Transverse colon (tissue), 4 donors: Measurements from ENCODE around the gene LRRC30. TPM values are rescaled to one million over a fixed set of nuclear protein-coding genes. Genes with fewer than 3 reads are reported as not detected.

ENCODE experiments used
- DNase-seq: peaks from one replicate; pipeline ENCODE4 v3.0.0-alpha.2; 2019
- H3K27ac ChIP-seq, 4 donors: fragments of 200-600 bp; sonication (generic); 2 replicates each; pipeline ENCODE4 v1.5.1; 2016 to 2018; ENCODE audit warnings: inconsistent platforms in 4 of 4
- H3K27me3 ChIP-seq: fragments of 200-600 bp; sonication (generic); 2 replicates; pipeline ENCODE4 v1.5.1; 2017; ENCODE audit warnings: inconsistent platforms
- H3K36me3 ChIP-seq, 4 donors: fragments of 200-600 bp; sonication (generic); 2 replicates each; pipeline ENCODE4 v1.5.1; 2017 to 2019; ENCODE audit warnings: inconsistent platforms in 4 of 4
- H3K4me1 ChIP-seq, 4 donors: fragments of 200-600 bp; sonication (generic); 2 replicates each; pipeline ENCODE4 v1.5.1; 2017 to 2020; ENCODE audit warnings: inconsistent platforms in 4 of 4
- H3K4me3 ChIP-seq, 4 donors: fragments of 200-600 bp; sonication (generic); 1 replicate in 1 of 4; 2 replicates in 3 of 4; pipeline versions ENCODE4 v1.5.1 to v1.6.1; 2017 to 2019; ENCODE audit warnings: inconsistent platforms in 4 of 4
- H3K9me3 ChIP-seq, 2 donors: fragments of 200-600 bp; sonication (generic); 2 replicates each; pipeline ENCODE4 v1.5.1; 2017 to 2019; ENCODE audit warnings: inconsistent platforms in 2 of 2
- CTCF ChIP-seq, 5 experiments: fragments of 200-600 bp in 3 of 5; fragments of 450-650 bp in 2 of 5; sonication (generic) in 3 of 5; IDR thresholded peaks; 1 replicate in 2 of 5; 2 replicates in 3 of 5; pipeline ENCODE4 v1.5.1; 2016 to 2017; ENCODE audit warnings: antibody characterized with exemption in 5 of 5, inconsistent platforms in 3 of 5, mild to moderate bottlenecking in 2 of 5, moderate library complexity in 1 of 5
- EP300 ChIP-seq: sonication (generic); formaldehyde crosslinking; IDR thresholded peaks from one replicate; pipeline ENCODE4 v1.6.1; 2017; ENCODE audit warnings: antibody characterized with exemption, low read depth
- POLR2A ChIP-seq: fragments of 450-650 bp; IDR thresholded peaks from one replicate; pipeline ENCODE4 v1.6.1; 2016; ENCODE audit warnings: antibody characterized with exemption, mild to moderate bottlenecking, moderate library complexity
- POLR2AphosphoS5 ChIP-seq, 3 donors: sonication (generic); formaldehyde crosslinking; IDR thresholded peaks; one replicate each; pipeline ENCODE4 v1.6.1; 2016; ENCODE audit warnings: antibody characterized with exemption in 3 of 3
- WGBS, 2 donors: methylation state at CpG; one replicate each; pipeline ENCODE4 v1.1.5; 2018; ENCODE audit warnings: low coverage in 1 of 2; 5-methylcytosine and 5-hydroxymethylcytosine counted together
- in situ Hi-C, 4 donors: fragments of 200-750 bp; cut with MboI; loops; one replicate each; pipeline versions ENCODE4 v1.15.0 to v1.15.1; 2017; ENCODE audit warnings: low sequenced_read_pairs in 3 of 4, low pct_ligation_motif_present in 1 of 4, low pct_unique_long_range_greater_than_20kb in 1 of 4
- intact Hi-C: fragments of 100-400 bp; cut with DNase I; formaldehyde crosslinking; loops from one replicate; pipeline ENCODE4 v1.15.1; 2023; ENCODE audit warnings: low total_unique reads
- total RNA-seq, 4 donors: library from RNA; depleted of rRNA; stranded (reverse); fragments of >200 nt; gene quantifications; one replicate each; pipeline ENCODE4 v1.1.0, GENCODE V29; 2016

The LRRC30 gene
- total RNA-seq, 4 donors from 2014 or later: not detected

GRCh38 chr18:7207366-7207915, 23.4 kb upstream of the LRRC30 start:
- intact Hi-C loops: no loop called here
- peaks cover 0 to 14% (median 2%) of the 10 kb centered on the region in 4 donors for H3K4me1 ChIP-seq
- H3K9me3 ChIP-seq: no peaks in the 10 kb centered on the region
- no peaks in the 10 kb centered on the region for H3K27me3 ChIP-seq
- no peak for TF ChIP-seq POLR2A
- TF ChIP-seq CTCF (IDR thresholded peaks at IDR 0.05): no peak
- no peak for TF ChIP-seq EP300
- no peak for TF ChIP-seq POLR2AphosphoS5 (IDR thresholded peaks at IDR 0.05)
- in situ Hi-C loops: loop anchor here in 1 of 4 donors (25.0 kb wide), 1 partner anchor 105 kb away; no protein-coding TSS in a partner anchor
- DNase-seq: no peak
- no peak overlapping the region for H3K4me3 ChIP-seq
- no peak overlapping the region for H3K27ac ChIP-seq
- no peaks in the 10 kb centered on the region for H3K36me3 ChIP-seq
- WGBS, 2 donors: 78 to 81% methylated on average over 1 to 4 of the region's 4 CpGs

GRCh38 chr18:7221424-7222155, 9.3 kb upstream of the LRRC30 start:
- peak in 4 of 5 experiments; percentile 22 to 48 (median 38) for TF ChIP-seq CTCF (IDR thresholded peaks at IDR 0.05)
- no peak for TF ChIP-seq POLR2AphosphoS5 (IDR thresholded peaks at IDR 0.05)
- Histone ChIP-seq H3K27ac (no peak overlapping the region), H3K9me3 (no peaks in the 10 kb centered on the region), H3K4me1 (no peaks in the 10 kb centered on the region), H3K36me3 (no peaks in the 10 kb centered on the region), H3K27me3 (no peaks in the 10 kb centered on the region), H3K4me3 (no peak overlapping the region)
- in situ Hi-C loops (loop anchor here in 1 of 4 donors (25.0 kb wide), 1 partner anchor 91 kb away; no protein-coding TSS in a partner anchor), intact Hi-C loops (no loop called here)
- 47 to 55% methylated on average over 2 to 5 of the region's 5 CpGs for WGBS, 2 donors
- DNase-seq: peak; percentile 9

GRCh38 chr18:7224198-7224597, 6.7 kb upstream of the LRRC30 start:
- Histone ChIP-seq H3K4me1 (no peaks in the 10 kb centered on the region), H3K36me3 (no peaks in the 10 kb centered on the region), H3K4me3 (no peak overlapping the region), H3K9me3 (no peaks in the 10 kb centered on the region), H3K27ac (no peak overlapping the region), H3K27me3 (no peaks in the 10 kb centered on the region)
- intact Hi-C loops (no loop called here), in situ Hi-C loops (loop anchor here in 1 of 4 donors (25.0 kb wide), 1 partner anchor 88 kb away; no protein-coding TSS in a partner anchor)
- DNase-seq: no peak
- 33 to 47% methylated on average over 3 of the region's 3 CpGs for WGBS, 2 donors
- no peak for TF ChIP-seq POLR2AphosphoS5 (IDR thresholded peaks at IDR 0.05)
- TF ChIP-seq POLR2A: no peak
- no peak for TF ChIP-seq CTCF (IDR thresholded peaks at IDR 0.05)
- no peak for TF ChIP-seq EP300

- Histone ChIP-seq H3K9me3 (no peaks in the 10 kb centered on the region), H3K27ac (no peak overlapping the region), H3K27me3 (no peaks in the 10 kb centered on the region), H3K4me1 (no peaks in the 10 kb centered on the region), H3K36me3 (no peaks in the 10 kb centered on the region), H3K4me3 (no peak overlapping the region)
- WGBS, 2 donors: 60 to 79% methylated on average over 1 to 3 of the region's 3 CpGs
- TF ChIP-seq POLR2A: no peak
- TF ChIP-seq CTCF (IDR thresholded peaks at IDR 0.05): no peak
- TF ChIP-seq EP300: no peak
- no peak for TF ChIP-seq POLR2AphosphoS5 (IDR thresholded peaks at IDR 0.05)
- no peak for DNase-seq
- intact Hi-C loops (no loop called here), in situ Hi-C loops (no loop called here)
Measured at GRCh38 chr18:7232218-7232617, 1.3 kb downstream of the LRRC30 start.
